Heart right ventricle (tissue), 16 donors: ENCODE results near the gene ACOXL. TPM values are rescaled to one million over a fixed set of nuclear protein-coding genes. Genes with fewer than 3 reads are reported as not detected.

Experiments used
- ATAC-seq, 8 donors: fragments of 200-7000 bp; cut with Tn5 transposase; one replicate each; pipeline ENCODE4 v1.9.1; 2020; ENCODE audit warnings: mild to moderate bottlenecking in 8 of 8, moderate library complexity in 8 of 8, moderate number of reproducible peaks in 1 of 8
- DNase-seq, 2 donors: peaks; one replicate each; pipeline ENCODE4 v3.0.0-alpha.2; 2020
- H3K27ac ChIP-seq, 10 donors: fragments of 200-600 bp; sonication (generic) in 2 of 10; one replicate each; pipeline versions ENCODE4 v1.5.0 to v1.8.0; 2020 to 2022; ENCODE audit warnings: mild to moderate bottlenecking in 3 of 10
- H3K27me3 ChIP-seq, 7 donors: fragments of 200-600 bp; one replicate each; pipeline ENCODE4 v1.8.0; 2021 to 2022; ENCODE audit warnings: mild to moderate bottlenecking in 2 of 7
- H3K36me3 ChIP-seq, 9 donors: fragments of 200-600 bp; sonication (generic) in 1 of 9; one replicate each; pipeline versions ENCODE4 v1.5.0 to v1.8.0; 2020 to 2022; ENCODE audit warnings: mild to moderate bottlenecking in 2 of 9
- H3K4me1 ChIP-seq, 9 donors: fragments of 200-600 bp; sonication (generic) in 1 of 9; one replicate each; pipeline versions ENCODE4 v1.5.0 to v1.8.0; 2020 to 2022; ENCODE audit warnings: mild to moderate bottlenecking in 4 of 9
- H3K4me3 ChIP-seq, 10 donors: fragments of 200-600 bp; sonication (generic) in 2 of 10; one replicate each; pipeline versions ENCODE4 v1.5.0 to v1.8.0; 2020 to 2022; ENCODE audit warnings: mild to moderate bottlenecking in 7 of 10, moderate library complexity in 2 of 10
- H3K9me3 ChIP-seq, 11 donors: fragments of 200-600 bp in 10 of 11; sonication (generic) in 2 of 11; one replicate each; pipeline versions ENCODE4 v1.5.0 to v1.8.0; 2013 to 2022; ENCODE audit warnings: mild to moderate bottlenecking in 2 of 11, control low read depth in 1 of 11, moderate library complexity in 1 of 11
- CTCF ChIP-seq, 9 donors: fragments of 200-600 bp; sonication (generic) in 2 of 9; IDR thresholded peaks; one replicate each; pipeline versions ENCODE4 v1.5.0 to v1.8.0; 2021 to 2022; ENCODE audit warnings: antibody characterized with exemption in 9 of 9, mild to moderate bottlenecking in 5 of 9, moderate library complexity in 1 of 9
- WGBS, 2 donors: extraction: QIAGEN DNeasy Blood & Tissue Kit; methylation state at CpG; one replicate each; pipeline ENCODE4 v1.1.7; 2013; ENCODE audit warnings: inconsistent platforms in 1 of 2; 5-methylcytosine and 5-hydroxymethylcytosine counted together
- intact Hi-C, 10 donors: fragments of 100-400 bp; cut with DNase I; formaldehyde crosslinking; loops; one replicate each; pipeline versions ENCODE4 v1.11.1 to v1.14.2; 2022
- polyA plus RNA-seq, 2 donors: library from polyadenylated mRNA; stranded (reverse); fragments of 200-250 nt; gene quantifications; one replicate each; pipeline ENCODE4 v1.2.3, GENCODE V29; 2013
- total RNA-seq, 10 donors: library from RNA; stranded (reverse); fragmentation: NEBNext Ultra II Directional in 3 of 10; extraction: Animal tissue kit (Norgen Biotek cat#: 25700) in 3 of 10; gene quantifications; one replicate each; pipeline versions ENCODE4 v1.2.1 to v1.2.4, GENCODE V29; 2021 to 2023
- donor health status: Arrhythmogenic right ventricular cardiomyopathy.
- donor health status: ischemic (EF 13 %, LVEDD 7.1; RV severe dilation, severe dysfunction).
- donor health status: healthy with polysubstance abuse.
- donor health status: DM: no; HTN: yes; CAD: no.
- donor health status: DM: no; HTN: no; CAD: no.
- donor health status: ischemic (EF 25% LVEDD 6.9; RV normal size, moderate dysfunction).
- donor health status: ischemic (EF 25% LVEDD 5.7; RV mildly dilated, moderate dysfunction).
- donor health status: healthy.
- donor health status: DM: yes; HTN: yes; CAD: no.
- donor health status: Ischemic cardiomyopathy.
- donor health status: ischemic (EF 35%, LVEDD 5.7; RV mildly dilated, moderate dysfunction).
- donor health status: nonischemic (EF 11% LVEDD 7.7; RV severe dilation, severe dysfunction).
- donor health status: DM: yes; HTN: yes; CAD: no.
- donor health status: PGD.
- donor health status: ischemic (EF 29% LVEDD 5.4; RV normal size, mild dysfunction).
- donor health status: nonischemic (EF 23%, LVEDD 6.1; RV moderate dilation, normal function).

The ACOXL gene
- total and polyA plus RNA-seq, 12 donors, result not detected

GRCh38 chr2:111105926-111106325, 373.6 kb downstream of the ACOXL start:
- TF ChIP-seq CTCF (IDR thresholded peaks at IDR 0.05), result no peak
- Histone ChIP-seq H3K4me1 (peaks cover 0 to 1% (median 0%) of the 10 kb centered on the region in 9 donors), H3K27ac (no peak overlapping the region), H3K27me3 (peaks cover 0 to 11% (median 3%) of the 10 kb centered on the region in 7 donors), H3K4me3 (no peak overlapping the region), H3K9me3 (no peaks in the 10 kb centered on the region), H3K36me3 (no peaks in the 10 kb centered on the region)
- DNase-seq, result no peak
- intact Hi-C loops, result no loop called here
- ATAC-seq, result no peak
- WGBS, 2 donors, result 55 to 58% methylated on average over 2 of the region's 2 CpGs

DNA sequence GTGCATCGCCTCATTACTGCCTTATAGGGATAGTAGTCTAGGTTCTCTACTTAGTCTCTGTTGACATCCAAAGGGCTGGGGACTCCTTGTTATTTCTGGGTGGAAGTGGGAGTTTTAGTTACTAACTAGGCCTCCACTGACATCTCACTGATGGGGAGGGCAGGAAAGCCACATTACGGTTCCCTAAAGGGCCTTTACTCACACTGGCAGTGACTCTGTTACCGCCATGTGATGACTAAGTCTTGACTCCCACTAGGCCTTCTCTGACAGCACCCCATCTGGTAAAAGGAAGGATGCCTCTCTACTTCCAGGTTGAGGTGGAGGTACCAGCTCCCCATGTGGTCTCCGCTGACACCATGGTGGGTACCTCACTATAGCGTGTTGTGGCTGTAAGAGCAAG, 374.3 kb downstream of the ACOXL start:
- peaks cover 0 to 15% (median 3%) of the 10 kb centered on the region in 7 donors for H3K27me3 ChIP-seq
- H3K4me1 ChIP-seq, result no peaks in the 10 kb centered on the region
- intact Hi-C loops, result no loop called here
- H3K4me3 ChIP-seq, result no peak overlapping the region
- H3K9me3 ChIP-seq, result no peaks in the 10 kb centered on the region
- 95 to 97% methylated on average over 5 of the region's 5 CpGs for WGBS, 2 donors
- TF ChIP-seq CTCF (IDR thresholded peaks at IDR 0.05), result no peak
- no peaks in the 10 kb centered on the region for H3K36me3 ChIP-seq
- no peak for DNase-seq
- no peak overlapping the region for H3K27ac ChIP-seq
- ATAC-seq, result no peak

DNA sequence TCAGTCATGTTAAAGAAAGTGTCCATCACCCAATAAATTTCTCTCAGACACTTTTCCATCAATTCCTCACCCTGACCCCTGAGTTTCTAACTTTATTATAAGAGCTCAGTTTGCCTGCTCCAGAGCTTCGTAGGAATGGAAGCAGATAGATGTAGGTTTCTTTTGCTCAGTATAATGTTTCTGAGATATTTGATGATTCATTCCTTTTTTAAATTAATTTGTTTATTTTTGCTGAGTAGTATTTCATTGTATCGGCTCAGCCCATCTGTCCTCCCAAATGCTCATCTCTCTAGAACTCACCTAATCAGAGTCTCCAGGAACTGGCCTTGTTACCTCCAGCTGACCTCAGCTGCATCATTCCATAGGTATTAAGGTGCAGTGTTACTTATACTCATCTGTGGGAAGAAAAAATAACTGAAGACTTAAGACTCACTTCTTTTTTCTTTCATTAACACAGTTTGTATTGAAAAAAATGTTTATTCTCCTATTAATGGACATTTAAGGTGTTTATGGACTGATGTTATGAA, 376.4 kb downstream of the ACOXL start:
- H3K4me3 ChIP-seq, result no peak overlapping the region
- no peak overlapping the region for H3K27ac ChIP-seq
- intact Hi-C loops, result no loop called here
- no peak for ATAC-seq
- WGBS, 2 donors, result 94 to 98% methylated on average over 2 of the region's 2 CpGs
- no peak for DNase-seq
- H3K4me1 ChIP-seq, result no peaks in the 10 kb centered on the region
- H3K27me3 ChIP-seq, result peaks cover 0 to 29% (median 20%) of the 10 kb centered on the region in 7 donors
- no peaks in the 10 kb centered on the region for H3K36me3 ChIP-seq
- TF ChIP-seq CTCF (IDR thresholded peaks at IDR 0.05), result no peak
- no peaks in the 10 kb centered on the region for H3K9me3 ChIP-seq

GRCh38 chr2:111111101-111111755, 378.9 kb downstream of the ACOXL start:
- no peaks in the 10 kb centered on the region for H3K36me3 ChIP-seq
- DNase-seq (no peak), ATAC-seq (no peak)
- peaks cover 0 to 53% (median 39%) of the 10 kb centered on the region in 7 donors for H3K27me3 ChIP-seq
- H3K27ac ChIP-seq, result no peak overlapping the region
- no peak for TF ChIP-seq CTCF (IDR thresholded peaks at IDR 0.05)
- H3K9me3 ChIP-seq, result no peaks in the 10 kb centered on the region
- intact Hi-C loops, result loop anchor here in 7 of 10 donors (2.0 to 10.0 kb wide), 5 partner anchors 22 to 594 kb away; no protein-coding TSS in a partner anchor
- no peaks in the 10 kb centered on the region for H3K4me1 ChIP-seq
- 94 to 97% methylated on average over 4 of the region's 4 CpGs for WGBS, 2 donors
- H3K4me3 ChIP-seq, result no peak overlapping the region
